Measurements from ENCODE around the gene SRXN1.

Gene SRXN1

DNA sequence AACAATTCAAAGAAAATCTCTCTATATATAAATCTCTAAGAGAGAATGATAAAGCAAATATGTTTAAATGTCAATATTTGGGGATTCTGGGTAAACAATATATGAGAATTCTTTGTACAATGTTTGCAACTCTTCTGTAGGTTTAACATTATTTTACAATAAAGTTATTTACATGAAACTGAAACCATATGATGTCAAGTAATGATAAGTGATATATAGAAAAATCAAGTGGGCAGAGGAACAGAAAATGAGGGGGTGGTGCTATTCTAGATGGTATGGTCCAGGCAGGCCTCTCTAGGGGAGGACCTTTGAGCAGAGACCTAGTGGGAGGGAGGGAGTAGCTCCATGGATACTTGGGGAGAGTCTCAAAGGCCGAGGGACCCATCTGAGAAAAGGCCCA, 39.0 kb upstream of the SRXN1 start:
- ChIA-PET CTCF (interaction anchor here (0.5 to 1.1 kb wide), 6 partner anchors 27 to 1890 kb away, joined by 3 to 7 read pairs (median 4); no protein-coding TSS in a partner anchor), POLR2A (no interaction called here)
- Histone ChIP-seq H3K4me3 (ENCODE audit: low read depth, low read length) (no peak overlapping the region), H3K4me1 (ENCODE audit: control insufficient read depth, insufficient read depth, low read length) (no peaks in the 10 kb centered on the region), H3K27ac (ENCODE audit: extremely low read depth, low read depth, low read length) (no peak overlapping the region), H3K9me3 (ENCODE audit: control insufficient read depth, insufficient read depth, low read depth, low read length) (no peaks in the 10 kb centered on the region), H3K36me3 (ENCODE audit: control insufficient read depth in 2 of 2, insufficient read depth in 1 of 2, low read length in 2 of 2) (no peaks in the 10 kb centered on the region)
- TF ChIP-seq ZNF837 (tag by site-specific recombination; IDR thresholded peaks at IDR 0.05) (no peak), ZNF561 (tag by site-specific recombination; IDR thresholded peaks at IDR 0.05; ENCODE audit: borderline replicate concordance) (no peak), ZNF121 (tag by site-specific recombination; IDR thresholded peaks at IDR 0.05) (no peak)
- TF ChIP-seq, protein P1, sequence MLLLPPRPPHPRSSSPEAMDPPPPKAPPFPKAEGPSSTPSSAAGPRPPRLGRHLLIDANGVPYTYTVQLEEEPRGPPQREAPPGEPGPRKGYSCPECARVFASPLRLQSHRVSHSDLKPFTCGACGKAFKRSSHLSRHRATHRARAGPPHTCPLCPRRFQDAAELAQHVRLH (tag by site-specific recombination; IDR thresholded peaks at IDR 0.05), result no peak
- TF ChIP-seq, protein P2, sequence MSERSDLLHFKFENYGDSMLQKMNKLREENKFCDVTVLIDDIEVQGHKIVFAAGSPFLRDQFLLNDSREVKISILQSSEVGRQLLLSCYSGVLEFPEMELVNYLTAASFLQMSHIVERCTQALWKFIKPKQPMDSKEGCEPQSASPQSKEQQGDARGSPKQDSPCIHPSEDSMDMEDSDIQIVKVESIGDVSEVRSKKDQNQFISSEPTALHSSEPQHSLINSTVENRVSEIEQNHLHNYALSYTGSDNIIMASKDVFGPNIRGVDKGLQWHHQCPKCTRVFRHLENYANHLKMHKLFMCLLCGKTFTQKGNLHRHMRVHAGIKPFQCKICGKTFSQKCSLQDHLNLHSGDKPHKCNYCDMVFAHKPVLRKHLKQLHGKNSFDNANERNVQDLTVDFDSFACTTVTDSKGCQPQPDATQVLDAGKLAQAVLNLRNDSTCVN (tag by site-specific recombination; optimal IDR thresholded peaks at IDR 0.05), result no peak

DNA sequence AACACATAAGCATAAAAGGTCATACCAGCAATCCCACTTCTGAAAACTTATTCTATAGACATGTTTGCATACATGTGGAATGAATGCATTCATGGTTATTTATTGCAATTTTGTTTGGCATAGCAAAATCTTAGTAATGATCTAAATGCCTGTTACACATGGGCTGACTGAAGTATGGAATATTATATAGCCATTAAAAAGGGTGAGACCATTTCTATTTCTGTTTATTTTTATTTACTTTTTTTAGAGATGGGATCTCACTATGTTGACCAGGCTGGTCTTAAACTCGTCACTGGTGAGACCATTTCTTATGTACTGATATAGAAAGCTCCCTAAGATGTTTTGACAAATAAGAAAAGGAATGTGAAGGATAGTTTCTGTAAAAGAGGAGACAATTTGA, 36.9 kb upstream of the SRXN1 start:
- no peak overlapping the region for H3K4me3 ChIP-seq (ENCODE audit: low read depth, low read length)
- ChIA-PET POLR2A (no interaction called here), CTCF (interaction anchor here (0.5 to 2.8 kb wide), 4 partner anchors 22 to 52 kb away, joined by 3 to 14 read pairs (median 4); no protein-coding TSS in a partner anchor)
- no peaks in the 10 kb centered on the region for H3K9me3 ChIP-seq (ENCODE audit: control insufficient read depth, insufficient read depth, low read depth, low read length)
- H3K4me1 ChIP-seq (ENCODE audit: control insufficient read depth, insufficient read depth, low read length), result no peaks in the 10 kb centered on the region
- H3K27ac ChIP-seq (ENCODE audit: extremely low read depth, low read depth, low read length), result no peak overlapping the region
- TF ChIP-seq, protein P3, sequence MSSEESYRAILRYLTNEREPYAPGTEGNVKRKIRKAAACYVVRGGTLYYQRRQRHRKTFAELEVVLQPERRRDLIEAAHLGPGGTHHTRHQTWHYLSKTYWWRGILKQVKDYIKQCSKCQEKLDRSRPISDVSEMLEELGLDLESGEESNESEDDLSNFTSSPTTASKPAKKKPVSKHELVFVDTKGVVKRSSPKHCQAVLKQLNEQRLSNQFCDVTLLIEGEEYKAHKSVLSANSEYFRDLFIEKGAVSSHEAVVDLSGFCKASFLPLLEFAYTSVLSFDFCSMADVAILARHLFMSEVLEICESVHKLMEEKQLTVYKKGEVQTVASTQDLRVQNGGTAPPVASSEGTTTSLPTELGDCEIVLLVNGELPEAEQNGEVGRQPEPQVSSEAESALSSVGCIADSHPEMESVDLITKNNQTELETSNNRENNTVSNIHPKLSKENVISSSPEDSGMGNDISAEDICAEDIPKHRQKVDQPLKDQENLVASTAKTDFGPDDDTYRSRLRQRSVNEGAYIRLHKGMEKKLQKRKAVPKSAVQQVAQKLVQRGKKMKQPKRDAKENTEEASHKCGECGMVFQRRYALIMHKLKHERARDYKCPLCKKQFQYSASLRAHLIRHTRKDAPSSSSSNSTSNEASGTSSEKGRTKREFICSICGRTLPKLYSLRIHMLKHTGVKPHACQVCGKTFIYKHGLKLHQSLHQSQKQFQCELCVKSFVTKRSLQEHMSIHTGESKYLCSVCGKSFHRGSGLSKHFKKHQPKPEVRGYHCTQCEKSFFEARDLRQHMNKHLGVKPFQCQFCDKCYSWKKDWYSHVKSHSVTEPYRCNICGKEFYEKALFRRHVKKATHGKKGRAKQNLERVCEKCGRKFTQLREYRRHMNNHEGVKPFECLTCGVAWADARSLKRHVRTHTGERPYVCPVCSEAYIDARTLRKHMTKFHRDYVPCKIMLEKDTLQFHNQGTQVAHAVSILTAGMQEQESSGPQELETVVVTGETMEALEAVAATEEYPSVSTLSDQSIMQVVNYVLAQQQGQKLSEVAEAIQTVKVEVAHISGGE (tag by site-specific recombination; conservative IDR thresholded peaks at IDR 0.05; ENCODE audit: low read depth), result no peak
- peak; percentile 69; the same call in 1 of the 2 replicates for TF ChIP-seq ZNF146 (tag by site-specific recombination; IDR thresholded peaks at IDR 0.05)
- no peaks in the 10 kb centered on the region for H3K36me3 ChIP-seq (ENCODE audit: control insufficient read depth in 2 of 2, insufficient read depth in 1 of 2, low read length in 2 of 2)

DNA sequence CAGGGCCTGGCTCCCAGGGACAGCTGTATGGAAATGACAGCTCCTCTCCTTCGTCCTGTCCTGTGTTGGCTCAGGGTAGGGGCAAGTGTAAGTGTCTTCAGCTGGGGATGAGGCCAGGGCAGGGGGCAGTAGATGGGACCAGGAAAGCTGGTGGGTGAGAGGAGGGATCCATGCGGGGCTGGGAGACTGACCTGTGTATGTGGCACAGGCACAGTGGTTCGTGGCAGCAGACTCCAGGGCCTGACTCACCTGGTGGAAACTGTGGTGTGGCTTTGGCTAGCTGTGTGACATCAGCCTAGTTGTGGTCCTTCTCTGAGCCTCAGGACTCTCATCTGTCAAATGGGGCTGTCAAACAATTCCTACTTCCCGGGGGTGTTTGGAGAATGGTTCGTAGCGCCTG, 36.3 kb upstream of the SRXN1 start:
- CTCF ChIA-PET, result interaction anchor here (0.5 to 2.8 kb wide), 5 partner anchors 22 to 260 kb away, joined by 3 to 14 read pairs (median 3); no protein-coding TSS in a partner anchor
- no peaks in the 10 kb centered on the region for H3K4me1 ChIP-seq (ENCODE audit: control insufficient read depth, insufficient read depth, low read length)
- no peaks in the 10 kb centered on the region for H3K36me3 ChIP-seq (ENCODE audit: control insufficient read depth in 2 of 2, insufficient read depth in 1 of 2, low read length in 2 of 2)
- H3K4me3 ChIP-seq (ENCODE audit: low read depth, low read length), result no peak overlapping the region
- H3K9me3 ChIP-seq (ENCODE audit: control insufficient read depth, insufficient read depth, low read depth, low read length), result no peaks in the 10 kb centered on the region
- POLR2A ChIA-PET, result no interaction called here
- no peak overlapping the region for H3K27ac ChIP-seq (ENCODE audit: extremely low read depth, low read depth, low read length)
- TF ChIP-seq, protein P4, sequence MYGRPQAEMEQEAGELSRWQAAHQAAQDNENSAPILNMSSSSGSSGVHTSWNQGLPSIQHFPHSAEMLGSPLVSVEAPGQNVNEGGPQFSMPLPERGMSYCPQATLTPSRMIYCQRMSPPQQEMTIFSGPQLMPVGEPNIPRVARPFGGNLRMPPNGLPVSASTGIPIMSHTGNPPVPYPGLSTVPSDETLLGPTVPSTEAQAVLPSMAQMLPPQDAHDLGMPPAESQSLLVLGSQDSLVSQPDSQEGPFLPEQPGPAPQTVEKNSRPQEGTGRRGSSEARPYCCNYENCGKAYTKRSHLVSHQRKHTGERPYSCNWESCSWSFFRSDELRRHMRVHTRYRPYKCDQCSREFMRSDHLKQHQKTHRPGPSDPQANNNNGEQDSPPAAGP (tag by site-specific recombination; IDR thresholded peaks at IDR 0.05), result no peak
- TF ChIP-seq ZNF19 (tag by site-specific recombination; IDR thresholded peaks at IDR 0.05; ENCODE audit: low read depth) (no peak), ZNF776 (tag by site-specific recombination; IDR thresholded peaks at IDR 0.05; ENCODE audit: borderline replicate concordance) (no peak), ZBTB20 (tag by site-specific recombination; IDR thresholded peaks at IDR 0.05) (no peak), KLF16 (tag by site-specific recombination; IDR thresholded peaks at IDR 0.05) (no peak), ZNF664 (tag by site-specific recombination; IDR thresholded peaks at IDR 0.05) (no peak), ZNF701 (tag by site-specific recombination; IDR thresholded peaks at IDR 0.05) (no peak), ZNF202 (tag by site-specific recombination; IDR thresholded peaks at IDR 0.05; ENCODE audit: borderline replicate concordance) (no peak), KLF7 (tag by site-specific recombination; IDR thresholded peaks at IDR 0.05; ENCODE audit: borderline replicate concordance) (no peak)
- TF ChIP-seq, protein P5, sequence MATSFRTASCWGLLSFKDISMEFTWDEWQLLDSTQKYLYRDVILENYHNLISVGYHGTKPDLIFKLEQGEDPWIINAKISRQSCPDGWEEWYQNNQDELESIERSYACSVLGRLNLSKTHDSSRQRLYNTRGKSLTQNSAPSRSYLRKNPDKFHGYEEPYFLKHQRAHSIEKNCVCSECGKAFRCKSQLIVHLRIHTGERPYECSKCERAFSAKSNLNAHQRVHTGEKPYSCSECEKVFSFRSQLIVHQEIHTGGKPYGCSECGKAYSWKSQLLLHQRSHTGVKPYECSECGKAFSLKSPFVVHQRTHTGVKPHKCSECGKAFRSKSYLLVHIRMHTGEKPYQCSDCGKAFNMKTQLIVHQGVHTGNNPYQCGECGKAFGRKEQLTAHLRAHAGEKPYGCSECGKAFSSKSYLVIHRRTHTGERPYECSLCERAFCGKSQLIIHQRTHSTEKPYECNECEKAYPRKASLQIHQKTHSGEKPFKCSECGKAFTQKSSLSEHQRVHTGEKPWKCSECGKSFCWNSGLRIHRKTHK (tag by site-specific recombination; IDR thresholded peaks at IDR 0.05), result no peak
- TF ChIP-seq, protein P3 (tag by site-specific recombination; conservative IDR thresholded peaks at IDR 0.05; ENCODE audit: low read depth), result no peak
- TF ChIP-seq, protein P6, sequence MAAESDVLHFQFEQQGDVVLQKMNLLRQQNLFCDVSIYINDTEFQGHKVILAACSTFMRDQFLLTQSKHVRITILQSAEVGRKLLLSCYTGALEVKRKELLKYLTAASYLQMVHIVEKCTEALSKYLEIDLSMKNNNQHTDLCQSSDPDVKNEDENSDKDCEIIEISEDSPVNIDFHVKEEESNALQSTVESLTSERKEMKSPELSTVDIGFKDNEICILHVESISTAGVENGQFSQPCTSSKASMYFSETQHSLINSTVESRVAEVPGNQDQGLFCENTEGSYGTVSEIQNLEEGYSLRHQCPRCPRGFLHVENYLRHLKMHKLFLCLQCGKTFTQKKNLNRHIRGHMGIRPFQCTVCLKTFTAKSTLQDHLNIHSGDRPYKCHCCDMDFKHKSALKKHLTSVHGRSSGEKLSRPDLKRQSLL (tag by site-specific recombination; IDR thresholded peaks at IDR 0.05), result no peak

Data from HEK293 (cell line).